Peyer's patch (tissue), 4 donors: ENCODE data around the gene PRKRA. TPM values are rescaled to one million over a fixed set of nuclear protein-coding genes. Genes with fewer than 3 reads are reported as not detected.

Experiments used
- DNase-seq, 3 donors: peaks; one replicate each; pipeline ENCODE4 v3.0.0-alpha.2; 2017 to 2019
- H3K27ac ChIP-seq, 4 donors: fragments of 200-600 bp; sonication (generic); one replicate each; pipeline ENCODE4 v1.5.1; 2016 to 2019
- H3K27me3 ChIP-seq, 2 donors: fragments of 200-600 bp; sonication (generic); one replicate each; pipeline ENCODE4 v1.5.1; 2019
- H3K36me3 ChIP-seq, 3 donors: fragments of 200-600 bp; sonication (generic); one replicate each; pipeline ENCODE4 v1.5.1; 2016 to 2019
- H3K4me1 ChIP-seq, 4 donors: fragments of 200-600 bp; sonication (generic); one replicate each; pipeline ENCODE4 v1.5.1; 2016 to 2019
- H3K4me3 ChIP-seq, 4 donors: fragments of 200-600 bp; sonication (generic); 1 replicate in 3 of 4; 2 replicates in 1 of 4; pipeline ENCODE4 v1.5.1; 2016 to 2019; ENCODE audit warnings: mild to moderate bottlenecking in 1 of 4
- H3K9me3 ChIP-seq, 4 donors: fragments of 200-600 bp; sonication (generic); one replicate each; pipeline ENCODE4 v1.5.1; 2016 to 2019; ENCODE audit warnings: mild to moderate bottlenecking in 1 of 4
- CTCF ChIP-seq, 6 experiments: fragments of 450-650 bp in 4 of 6; fragments of 200-600 bp in 2 of 6; sonication (generic) in 1 of 6; IDR thresholded peaks; one replicate each; pipeline ENCODE4 v1.5.1; 2017 to 2019; ENCODE audit warnings: antibody characterized with exemption in 6 of 6, mild to moderate bottlenecking in 3 of 6, moderate library complexity in 1 of 6
- POLR2A ChIP-seq, 2 donors: fragments of 450-650 bp; IDR thresholded peaks; one replicate each; pipeline ENCODE4 v1.5.1; 2017; ENCODE audit warnings: antibody characterized with exemption in 2 of 2, mild to moderate bottlenecking in 2 of 2, moderate library complexity in 2 of 2
- total RNA-seq, 4 donors: library from RNA; depleted of rRNA; stranded (reverse); fragments of >200 nt; gene quantifications; one replicate each; pipeline ENCODE4 v1.1.0, GENCODE V29; 2016

PRKRA gene
- total RNA-seq, 4 donors from 2014 or later: 22.4 to 54.9 (median 34.5) TPM

GRCh38 chr2:178397002-178397605 lies 53.9 kb downstream of the PRKRA start:
- TF ChIP-seq POLR2A (IDR thresholded peaks at IDR 0.05) (no peak), CTCF (IDR thresholded peaks at IDR 0.05) (peak in 5 of 6 experiments; percentile 28 to 67 (median 65))
- H3K4me1 ChIP-seq: no peaks in the 10 kb centered on the region
- no peak overlapping the region for H3K4me3 ChIP-seq
- H3K9me3 ChIP-seq: no peaks in the 10 kb centered on the region
- no peaks in the 10 kb centered on the region for H3K27me3 ChIP-seq
- peaks cover 0 to 6% (median 0%) of the 10 kb centered on the region in 3 donors for H3K36me3 ChIP-seq
- H3K27ac ChIP-seq: no peak overlapping the region
- DNase-seq: no peak

- no peak for DNase-seq
- H3K4me3 ChIP-seq: no peak overlapping the region
- TF ChIP-seq CTCF (IDR thresholded peaks at IDR 0.05) (no peak), POLR2A (IDR thresholded peaks at IDR 0.05) (no peak)
- H3K4me1 ChIP-seq: no peaks in the 10 kb centered on the region
- no peak overlapping the region for H3K27ac ChIP-seq
- no peaks in the 10 kb centered on the region for H3K27me3 ChIP-seq
- H3K36me3 ChIP-seq: peaks cover 0 to 10% (median 0%) of the 10 kb centered on the region in 3 donors
- H3K9me3 ChIP-seq: no peaks in the 10 kb centered on the region
Observed at GRCh38 chr2:178395941-178396570, 54.9 kb downstream of the PRKRA start.

GRCh38 chr2:178395295-178395694 lies 55.7 kb downstream of the PRKRA start:
- TF ChIP-seq CTCF (IDR thresholded peaks at IDR 0.05) (no peak), POLR2A (IDR thresholded peaks at IDR 0.05) (no peak)
- no peak overlapping the region for H3K27ac ChIP-seq
- peaks cover 0 to 12% (median 0%) of the 10 kb centered on the region in 3 donors for H3K36me3 ChIP-seq
- H3K9me3 ChIP-seq: no peaks in the 10 kb centered on the region
- H3K4me3 ChIP-seq: no peak overlapping the region
- H3K4me1 ChIP-seq: no peaks in the 10 kb centered on the region
- no peaks in the 10 kb centered on the region for H3K27me3 ChIP-seq
- DNase-seq: no peak

GRCh38 chr2:178394859-178395258 lies 56.1 kb downstream of the PRKRA start:
- H3K27ac ChIP-seq: no peak overlapping the region
- no peaks in the 10 kb centered on the region for H3K4me1 ChIP-seq
- H3K36me3 ChIP-seq: peaks cover 0 to 17% (median 0%) of the 10 kb centered on the region in 3 donors
- DNase-seq: no peak
- H3K9me3 ChIP-seq: no peaks in the 10 kb centered on the region
- H3K27me3 ChIP-seq: no peaks in the 10 kb centered on the region
- no peak overlapping the region for H3K4me3 ChIP-seq
- TF ChIP-seq CTCF (IDR thresholded peaks at IDR 0.05): no peak
- TF ChIP-seq POLR2A (IDR thresholded peaks at IDR 0.05): no peak

- Histone ChIP-seq H3K27me3 (no peaks in the 10 kb centered on the region), H3K9me3 (no peaks in the 10 kb centered on the region), H3K4me3 (no peak overlapping the region), H3K27ac (no peak overlapping the region), H3K4me1 (no peaks in the 10 kb centered on the region), H3K36me3 (peaks cover 0 to 24% (median 0%) of the 10 kb centered on the region in 3 donors)
- DNase-seq: no peak
- TF ChIP-seq POLR2A (IDR thresholded peaks at IDR 0.05): no peak
- no peak for TF ChIP-seq CTCF (IDR thresholded peaks at IDR 0.05)
Observed at GRCh38 chr2:178392215-178392614, 58.8 kb downstream of the PRKRA start.
